Measurements from ENCODE around the gene SDK1.

DNA sequence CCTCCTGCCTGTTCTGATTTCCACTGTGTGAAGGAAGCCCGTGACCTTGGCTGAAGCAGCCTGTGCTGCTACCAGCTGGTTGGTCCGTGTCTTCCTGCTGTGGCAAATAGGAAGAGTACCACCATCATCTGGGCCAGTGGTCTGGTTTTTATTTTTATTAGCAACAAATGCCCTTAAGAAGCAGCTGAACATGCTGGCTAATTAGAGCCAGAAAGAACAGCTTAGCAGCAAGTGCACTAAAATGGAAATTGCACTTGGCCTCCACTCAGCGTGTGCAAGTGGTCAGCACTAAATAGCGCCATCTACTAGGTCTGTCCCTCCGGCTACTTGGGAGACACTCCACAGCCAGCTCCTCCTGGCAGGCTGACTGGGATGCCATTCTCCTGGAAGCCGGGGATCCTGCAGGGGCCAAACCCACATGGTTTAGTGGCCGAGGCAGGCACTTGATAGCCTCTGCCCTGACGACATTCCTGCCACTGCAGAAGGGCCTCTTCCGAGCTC, 690.7 kb downstream of the SDK1 start:
- TF ChIP-seq POLR2A (IDR thresholded peaks at IDR 0.05) = no peak
- no peak for TF ChIP-seq CTCF (IDR thresholded peaks at IDR 0.05)

Data from uterus (tissue), 2 donors.